HG03045 (cell line): ENCODE measurements around the gene KAZN.
"Not testable (repeated sequence)": the region's sequence is repeated elsewhere in the genome, so short reads cannot be mapped to it uniquely, and the experiment has no call there.

Source experiments
- ATAC-seq: cut with Tn5 transposase; IDR thresholded peaks from one replicate; pipeline ENCODE4 v1.9.1; 2021; ENCODE audit warnings: mild to moderate bottlenecking, moderate library complexity; ENCODE audit not compliant: unreplicated experiment

Gene KAZN

GRCh38 chr1:14598498-14599182 lies at the start of gene KAZN:
TSS of gene KAZN (plus strand) at chr1:14598685.
- ATAC-seq = no peak

GRCh38 chr1:14549897-14550620 lies 48.4 kb upstream of the KAZN start:
- ATAC-seq = no peak

- no peak for ATAC-seq
These were observed 47.1 kb upstream of the KAZN start for GRCh38 chr1:14551386-14551785.

- ATAC-seq = no peak
These were observed 46.1 kb upstream of the KAZN start for GRCh38 chr1:14552246-14552965.

GRCh38 chr1:14553711-14554110 lies 44.8 kb upstream of the KAZN start:
- ATAC-seq = no peak

- no peak for ATAC-seq
These were observed 43.4 kb upstream of the KAZN start for GRCh38 chr1:14555091-14555490.

GRCh38 chr1:14561014-14561693 lies 37.3 kb upstream of the KAZN start:
- no peak for ATAC-seq

- no peak for ATAC-seq
These were observed 33.4 kb upstream of the KAZN start for GRCh38 chr1:14565090-14565489.

- ATAC-seq = no peak
These were observed 31.4 kb upstream of the KAZN start for GRCh38 chr1:14567056-14567455.

GRCh38 chr1:14567903-14568302 lies 30.6 kb upstream of the KAZN start:
- ATAC-seq = no peak

GRCh38 chr1:14568716-14569355 lies 29.6 kb upstream of the KAZN start:
- ATAC-seq = no peak

GRCh38 chr1:14570514-14570913 lies 28.0 kb upstream of the KAZN start:
- no peak for ATAC-seq

- no peak for ATAC-seq
These were observed 26.4 kb upstream of the KAZN start for GRCh38 chr1:14571810-14572767.

- no peak for ATAC-seq
These were observed 25.6 kb upstream of the KAZN start for GRCh38 chr1:14572861-14573260.

GRCh38 chr1:14576155-14576554 lies 22.3 kb upstream of the KAZN start:
- no peak for ATAC-seq

GRCh38 chr1:14577261-14577660 lies 21.2 kb upstream of the KAZN start:
- ATAC-seq = no peak

GRCh38 chr1:14578156-14578555 lies 20.3 kb upstream of the KAZN start:
- ATAC-seq = no peak

- ATAC-seq = not testable (repeated sequence)
These were observed 18.2 kb upstream of the KAZN start for GRCh38 chr1:14580295-14580694.

GRCh38 chr1:14580986-14581385 lies 17.5 kb upstream of the KAZN start:
- no peak for ATAC-seq

- no peak for ATAC-seq
These were observed 14.7 kb upstream of the KAZN start for GRCh38 chr1:14583788-14584187.
